Stimulated activated CD4-positive, alpha-beta T cell treated with anti-CD3 and anti-CD28 coated beads, Interleukin-4, amount 100 ng/mL, for 48 hours (primary cell): ENCODE results near the gene NRBF2.

Experiments used
- DNase-seq, 2 donors: peaks; one replicate each; pipeline ENCODE4 v3.0.0-alpha.2; 2020; ENCODE audit warnings: low read depth in 2 of 2

Gene NRBF2

DNA sequence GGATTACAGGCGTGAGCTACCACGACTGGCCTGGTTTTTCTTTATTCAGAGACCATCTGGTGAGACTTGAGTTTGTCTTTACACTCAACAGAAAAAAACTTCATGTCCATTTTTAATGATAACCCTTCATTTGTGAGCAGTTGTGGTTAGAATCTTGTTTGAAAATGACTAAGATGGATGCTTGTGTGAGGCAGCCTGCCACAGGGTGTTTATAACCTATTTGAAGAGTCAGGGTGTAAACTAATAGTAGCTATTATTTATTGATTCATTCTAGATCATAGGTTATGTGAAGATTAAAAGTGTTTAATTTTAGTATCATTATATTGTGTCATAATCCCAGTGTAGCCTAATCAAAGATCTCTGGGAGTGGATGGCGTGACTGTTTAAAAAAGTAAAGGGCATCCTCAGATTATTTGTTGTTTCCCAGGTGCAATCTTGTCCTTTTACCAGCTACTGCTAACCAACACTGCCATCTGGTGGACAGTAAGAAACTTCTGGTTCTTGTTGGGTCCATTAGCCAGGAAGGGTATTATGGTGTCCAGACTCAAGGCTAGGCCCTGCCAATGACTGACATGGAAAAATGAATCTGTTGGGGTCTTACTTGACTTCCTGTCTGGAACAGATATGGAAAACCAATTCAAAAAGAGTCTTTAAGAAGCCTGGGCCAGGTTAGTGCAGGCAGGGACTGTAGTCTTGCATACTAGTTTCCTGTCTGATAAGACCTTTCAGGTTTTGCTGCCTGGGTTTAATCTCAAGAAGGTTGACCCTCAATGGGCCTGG lies 24.9 kb downstream of the NRBF2 start:
- peak in 1 of 2 donors; percentile 25 for DNase-seq

DNA sequence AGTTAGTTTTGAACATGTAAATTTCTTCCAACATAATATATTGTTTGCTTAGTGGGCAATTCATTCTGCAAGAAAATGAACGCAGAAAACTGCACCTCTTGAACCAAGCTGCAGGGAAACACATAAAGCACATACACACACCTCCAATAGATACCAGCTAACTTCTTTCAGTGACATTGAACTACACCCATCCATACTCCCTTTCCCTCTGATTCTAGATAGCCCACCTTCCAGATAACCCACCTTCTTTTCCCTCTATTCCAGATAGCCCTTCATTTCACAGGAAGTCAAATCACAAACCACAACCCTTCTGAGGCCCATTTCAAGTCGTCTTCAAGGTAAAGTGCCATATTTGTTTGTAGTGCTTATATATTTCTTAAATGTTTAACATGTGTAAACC lies 28.5 kb downstream of the NRBF2 start:
- no peak for DNase-seq

DNA sequence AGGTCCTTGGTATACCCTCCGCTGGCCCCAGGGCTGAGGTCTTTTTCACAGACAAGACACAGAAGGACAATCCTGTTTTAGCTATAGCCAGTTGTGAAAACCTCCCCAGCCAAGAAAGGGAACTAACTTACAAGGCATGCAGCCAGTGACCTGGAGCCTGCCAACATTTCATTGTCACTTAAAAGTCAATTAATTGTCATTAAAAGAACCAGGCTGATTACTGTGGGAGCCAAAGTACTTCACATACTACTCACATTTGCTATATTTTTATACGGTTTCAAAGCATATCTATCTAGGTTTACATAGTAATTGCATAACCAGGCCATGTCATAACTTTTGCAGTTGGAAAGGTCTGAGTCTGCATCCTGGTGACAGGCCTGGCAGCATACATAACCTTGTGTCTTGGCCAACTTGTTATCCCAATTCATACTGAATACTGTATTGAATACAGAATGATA lies 31.1 kb downstream of the NRBF2 start:
- DNase-seq, result no peak

DNA sequence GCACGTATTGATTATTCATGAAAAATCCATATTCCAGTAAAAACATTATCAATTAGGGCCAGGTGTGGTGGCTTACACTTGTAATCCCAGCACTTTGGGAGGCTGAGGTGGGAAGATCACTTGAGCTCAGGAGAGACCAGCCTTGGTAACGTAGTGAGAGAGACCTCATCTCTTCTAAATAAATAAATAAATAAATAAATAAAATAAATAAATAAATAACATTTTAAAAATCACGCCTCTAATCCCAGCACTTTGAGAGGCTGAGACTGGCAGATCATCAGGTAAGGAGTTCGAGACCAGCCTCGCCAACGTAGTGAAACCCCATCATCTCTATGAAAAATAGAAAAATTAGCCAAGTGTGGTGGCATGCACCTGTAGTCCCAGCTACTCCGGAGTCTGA lies 32.1 kb downstream of the NRBF2 start:
- no peak for DNase-seq

DNA sequence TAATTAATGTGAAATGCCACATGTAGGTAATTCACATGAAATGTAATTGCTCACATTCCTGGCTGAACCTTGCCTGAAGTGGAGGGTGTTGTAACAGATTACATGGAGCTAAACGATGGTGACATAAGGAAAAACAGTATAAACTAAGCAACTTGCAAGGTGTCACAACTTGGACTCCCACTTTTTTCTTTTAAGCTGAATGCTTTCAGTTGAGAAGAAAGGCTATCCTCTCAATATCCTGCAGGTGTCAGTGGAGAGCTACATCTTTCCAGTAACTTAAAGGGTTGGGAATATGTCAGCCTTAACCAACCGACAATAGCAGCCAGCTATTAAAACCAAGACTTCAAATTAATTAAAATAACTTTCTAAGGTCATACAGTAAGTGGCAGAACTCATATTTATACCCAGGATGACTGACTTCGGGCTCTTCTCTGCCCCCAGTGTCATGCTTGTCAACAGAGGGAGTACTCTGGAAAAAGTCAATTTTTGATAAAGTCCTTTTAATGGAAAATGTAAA lies 33.7 kb downstream of the NRBF2 start:
- DNase-seq, result peak in 1 of 2 donors; percentile 9

DNA sequence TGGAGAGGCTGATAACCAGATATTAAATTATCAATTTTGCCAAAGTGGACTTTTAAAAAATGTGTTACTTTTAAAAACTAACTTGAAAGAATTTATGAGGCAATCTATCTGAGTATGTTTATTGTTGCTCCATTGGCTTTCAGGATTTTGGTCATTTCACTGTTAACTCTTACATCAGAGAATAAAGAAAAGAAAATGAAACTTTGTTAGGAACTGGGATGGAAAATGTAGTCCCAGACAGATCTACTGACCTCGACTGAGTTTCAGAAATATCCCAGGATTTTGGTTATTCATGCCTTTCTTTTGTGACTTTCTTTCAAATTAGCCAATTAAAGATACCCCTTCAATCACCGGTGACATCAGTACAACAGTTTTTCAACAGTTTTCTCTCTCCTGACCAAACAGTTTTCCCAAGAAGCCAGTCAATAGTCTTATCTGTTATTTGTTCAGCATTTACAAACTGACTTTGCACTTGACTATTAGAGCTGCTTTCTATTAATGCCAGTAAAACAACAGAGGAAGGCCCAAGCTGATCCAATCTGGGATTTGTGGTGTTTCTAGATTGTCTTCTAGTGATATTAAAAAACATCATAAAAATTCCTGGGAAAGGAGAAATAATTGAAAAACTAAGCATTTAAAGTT lies 35.8 kb downstream of the NRBF2 start:
- no peak for DNase-seq

DNA sequence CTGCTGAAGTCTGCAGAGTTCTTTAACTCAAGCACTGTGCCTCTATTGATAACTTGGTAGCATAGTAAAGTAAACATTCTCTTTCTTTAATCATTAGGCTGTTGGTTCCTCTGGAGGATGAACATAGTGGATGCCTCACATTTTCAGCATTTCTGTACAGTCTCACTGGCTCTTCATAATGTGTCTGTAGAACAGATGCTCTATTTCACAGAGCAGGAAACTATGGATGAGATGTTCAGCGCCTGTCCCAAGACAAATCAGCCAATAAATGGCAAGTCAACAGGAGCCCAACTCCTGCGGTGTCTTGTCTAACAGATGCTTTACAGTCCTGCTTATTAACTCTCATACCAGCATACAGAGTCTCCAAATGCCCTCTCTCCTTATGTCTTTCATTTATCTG lies 36.5 kb downstream of the NRBF2 start:
- DNase-seq, result no peak

DNA sequence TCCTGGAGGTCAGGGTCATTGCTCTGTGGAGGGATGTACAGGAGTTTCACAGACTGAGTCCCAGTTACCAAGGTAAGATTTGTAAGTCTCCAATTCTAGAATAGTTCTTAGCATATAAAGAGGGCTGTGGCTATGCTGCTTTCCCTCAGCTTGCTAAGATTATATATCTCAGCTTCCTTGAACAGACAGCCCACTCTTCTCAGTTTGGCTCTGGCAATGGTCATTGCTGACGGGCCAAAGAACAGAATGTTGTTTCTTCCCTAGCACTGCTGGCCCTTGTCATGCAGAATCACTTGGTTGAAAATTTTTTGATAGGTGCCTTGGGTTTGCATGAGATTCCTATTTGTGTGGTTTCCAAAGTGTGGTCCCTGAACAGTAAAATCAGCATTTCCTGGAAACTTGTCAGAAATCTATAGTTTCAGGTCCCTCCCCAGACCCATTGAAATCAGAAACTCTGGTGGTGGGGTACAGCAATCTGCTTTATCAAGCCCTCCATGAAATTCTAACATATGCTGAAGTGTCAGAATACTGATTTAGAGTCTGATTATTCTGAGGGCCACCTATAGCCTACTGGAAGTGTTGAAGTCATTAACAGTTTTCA lies 38.2 kb downstream of the NRBF2 start:
- DNase-seq, result no peak

DNA sequence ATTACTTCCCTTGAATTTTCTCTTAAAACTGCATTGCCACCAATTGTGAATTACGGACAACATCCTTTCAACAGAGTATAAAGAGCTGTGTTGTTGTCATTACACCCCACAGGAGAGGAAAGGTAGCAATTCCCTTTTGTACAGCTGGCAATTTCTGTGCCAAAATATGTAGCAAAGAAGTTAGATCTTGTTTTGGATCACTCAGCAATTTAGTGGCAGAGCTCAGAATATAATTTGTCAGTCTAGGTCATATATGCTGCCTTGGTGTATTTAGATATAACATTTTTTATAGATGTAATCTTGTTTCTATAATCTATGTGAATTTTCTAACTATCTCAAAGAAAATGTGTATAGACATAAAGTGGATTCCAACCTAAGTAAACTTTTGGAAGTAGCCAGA lies 38.8 kb downstream of the NRBF2 start:
- DNase-seq, result no peak

DNA sequence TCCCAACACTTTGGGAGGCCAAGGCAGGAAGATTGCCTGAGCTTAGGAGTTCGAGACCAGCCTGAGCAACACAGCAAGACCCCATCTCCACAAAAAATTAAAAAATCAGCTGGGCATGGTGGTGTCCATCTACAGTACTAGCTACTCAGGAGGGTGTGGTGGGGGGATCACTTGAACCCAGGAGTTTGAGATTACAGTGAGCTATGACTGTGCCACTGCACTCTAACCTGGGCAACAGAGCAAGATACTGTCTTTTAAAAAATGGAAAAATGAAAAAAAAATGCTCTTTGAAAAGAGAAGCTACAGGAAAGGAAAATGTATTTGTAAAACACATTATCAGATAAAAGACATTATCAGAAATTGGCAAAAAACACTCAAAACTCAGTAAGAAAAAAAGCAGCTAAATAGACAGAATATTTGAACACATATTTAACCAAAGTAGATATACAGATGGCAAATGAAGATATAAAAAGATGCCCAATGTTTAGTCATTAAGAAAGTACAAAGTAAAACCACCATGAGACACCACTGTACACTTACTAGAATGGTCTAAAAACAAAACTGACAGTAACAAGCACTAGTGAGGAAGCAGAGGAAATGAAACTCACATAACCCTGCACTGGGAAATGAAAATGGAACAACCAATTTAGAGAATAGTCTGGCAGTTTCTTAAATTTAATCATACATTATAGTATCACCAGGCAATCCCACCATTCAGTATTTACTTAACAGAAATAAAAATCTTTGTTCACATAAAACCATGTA lies 40.5 kb downstream of the NRBF2 start:
- DNase-seq, result no peak

DNA sequence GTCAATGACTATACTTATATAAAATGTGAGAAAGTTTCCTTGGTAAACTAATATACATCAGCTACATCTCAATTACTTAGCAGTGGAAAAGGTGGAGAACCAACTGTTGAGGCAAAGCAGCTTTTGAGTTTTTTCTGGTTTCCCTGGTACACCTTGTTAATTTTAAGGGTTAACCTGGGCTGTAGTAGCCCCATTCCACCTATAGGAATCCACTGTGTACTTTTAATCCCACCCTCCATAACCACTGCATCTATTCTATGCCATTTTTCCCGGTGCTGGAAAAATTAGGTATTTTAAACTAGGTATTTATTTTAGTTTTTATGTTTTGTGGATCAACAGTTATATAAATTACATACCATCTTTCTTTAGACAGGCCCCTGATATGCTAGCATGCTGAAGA lies 42.4 kb downstream of the NRBF2 start:
- DNase-seq, result no peak

DNA sequence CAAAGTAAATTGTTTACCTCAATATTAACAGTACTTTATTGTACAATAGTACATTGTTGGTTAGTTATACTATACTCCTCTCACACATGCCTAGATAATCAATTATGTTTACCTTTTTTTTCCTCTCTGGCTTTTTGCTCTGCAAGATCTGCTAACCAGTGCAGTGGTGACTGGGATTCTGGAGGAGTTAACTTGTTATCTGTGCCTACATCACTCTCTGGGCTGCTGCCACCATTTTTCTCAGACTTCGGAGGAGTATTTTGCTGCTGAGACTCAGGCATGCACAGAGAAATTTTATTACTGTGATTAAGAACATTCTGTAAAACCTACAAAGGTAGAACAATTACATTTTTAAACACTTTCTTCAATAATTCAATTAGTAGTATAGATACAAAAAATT lies 59.7 kb downstream of the NRBF2 start:
- DNase-seq, result no peak

DNA sequence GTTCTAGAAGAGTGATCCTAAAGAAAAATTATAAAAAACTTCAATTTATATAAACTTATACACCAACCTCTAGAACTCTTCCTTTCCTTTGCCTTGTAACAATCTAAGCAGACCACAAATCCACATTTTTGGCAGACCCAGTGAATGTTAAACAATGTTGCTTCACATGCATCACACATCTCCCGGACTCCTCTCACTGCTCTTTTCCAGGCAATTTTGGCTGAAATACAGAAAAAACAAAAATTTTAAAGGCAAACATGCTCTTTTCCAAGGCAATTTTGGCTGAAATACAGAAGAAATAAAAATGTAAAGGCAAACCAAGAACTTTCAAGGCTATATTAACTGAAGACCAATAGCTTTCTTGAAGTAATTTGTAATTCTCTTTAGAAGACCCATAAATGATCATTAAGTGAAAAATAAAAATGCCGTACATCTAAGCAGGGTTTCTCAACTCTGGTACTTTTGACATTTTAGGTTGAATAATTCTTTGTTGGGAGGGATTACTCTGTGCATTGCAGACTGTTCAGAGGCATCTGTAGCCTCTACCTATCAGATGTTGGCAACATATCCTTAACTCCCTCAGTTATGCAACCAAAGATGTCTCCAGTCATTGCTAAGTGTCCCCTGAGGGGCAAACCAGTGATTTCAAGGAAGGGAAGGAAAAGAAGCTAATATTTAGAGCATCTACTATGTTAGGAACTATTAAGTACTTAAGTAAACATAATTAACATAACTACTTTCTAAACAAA lies 64.4 kb downstream of the NRBF2 start:
- DNase-seq, result no peak

DNA sequence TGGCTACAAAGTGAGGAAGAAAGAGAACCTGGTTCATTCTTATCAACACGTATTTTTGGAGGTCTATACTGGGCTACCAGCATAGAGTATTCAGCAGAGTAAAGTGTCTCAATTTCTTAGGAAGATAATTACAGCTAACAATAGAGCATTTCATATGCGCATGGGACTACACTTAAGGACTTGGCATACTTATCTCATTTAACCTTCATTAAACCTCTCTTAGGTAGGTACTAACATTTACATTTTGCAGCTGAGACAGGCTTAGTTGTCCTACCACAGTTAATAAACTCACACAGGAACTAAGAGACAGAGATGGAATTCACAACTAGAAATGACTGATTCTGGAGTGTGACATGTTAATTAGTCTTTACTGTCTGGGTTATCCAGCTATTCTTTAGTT lies 66.6 kb downstream of the NRBF2 start:
- DNase-seq, result no peak

DNA sequence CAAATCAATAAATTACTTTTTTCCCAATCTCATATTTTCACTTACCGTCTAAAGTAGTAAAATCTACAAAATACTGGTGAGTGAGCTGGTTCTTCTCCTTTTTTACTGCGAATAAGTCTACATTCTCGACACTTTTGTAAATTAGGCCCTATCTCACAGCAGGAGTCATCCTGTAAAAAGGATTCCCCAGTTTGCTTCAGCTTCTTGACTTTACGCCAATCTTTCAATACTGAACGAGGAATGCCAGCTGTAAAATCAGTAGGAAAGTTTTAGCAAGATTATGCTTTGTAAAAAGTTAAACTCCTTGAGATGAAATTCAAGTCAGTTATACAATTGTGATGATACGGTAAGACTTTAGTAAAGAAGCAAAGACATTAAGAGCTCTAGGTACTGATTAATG lies 67.3 kb downstream of the NRBF2 start:
- DNase-seq, result no peak

DNA sequence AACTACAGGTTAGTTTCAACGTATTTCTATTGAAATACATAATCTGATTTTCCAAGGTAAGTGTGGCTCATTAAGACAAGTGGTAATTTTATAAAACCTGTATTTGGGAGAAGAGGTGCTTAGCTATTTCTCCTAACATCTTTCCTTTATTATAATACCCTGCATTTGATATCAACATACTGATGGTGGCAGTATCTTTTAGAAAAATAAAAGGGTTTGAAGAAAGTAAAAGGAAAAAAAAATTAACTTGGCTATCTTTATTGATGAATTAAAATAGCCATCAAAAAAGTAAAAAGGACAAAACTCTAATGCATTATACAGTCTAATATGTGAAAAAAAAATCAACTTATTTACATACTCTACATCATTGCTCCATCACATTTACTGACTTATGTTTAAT lies 68.0 kb downstream of the NRBF2 start:
- no peak for DNase-seq
